Brain microvascular endothelial cell (primary cell): ENCODE measurements around the gene IRF4.

Source experiments
- DNase-seq: peaks from one replicate; pipeline ENCODE4 v3.0.0-alpha.2; 2020
- H3K27ac ChIP-seq: fragments of 250-450 bp; sonication (Bioruptor Pico); 2 replicates; pipeline ENCODE4 v1.5.1; 2020; ENCODE audit warnings: mild to moderate bottlenecking, moderate library complexity
- H3K27me3 ChIP-seq: fragments of 250-450 bp; sonication (Bioruptor Pico); replicated peaks from 2 replicates; pipeline ENCODE4 v1.5.1; 2020; ENCODE audit warnings: mild to moderate bottlenecking
- H3K36me3 ChIP-seq: fragments of 250-450 bp; sonication (Bioruptor Pico); replicated peaks from 2 replicates; pipeline ENCODE4 v1.5.1; 2020; ENCODE audit warnings: mild to moderate bottlenecking
- H3K4me3 ChIP-seq: 2 replicates; pipeline ENCODE4 v1.5.1; 2011; ENCODE audit warnings: low read depth, mild to moderate bottlenecking, control low read depth, low read length, moderate library complexity
- CTCF ChIP-seq: IDR thresholded peaks from 2 replicates; pipeline ENCODE4 v1.5.1; 2011; ENCODE audit warnings: low read depth, mild to moderate bottlenecking, moderate library complexity, low read length, control low read depth, inconsistent platforms; ENCODE audit errors: missing control alignments
- in situ Hi-C: cut with HindIII; loops from 2 replicates; pipeline ENCODE4 v1.10.0; 2017; ENCODE audit warnings: low sequenced_read_pairs, low pct_ligation_motif_present

The IRF4 gene

GRCh38 chr6:382883-383810, 8.4 kb upstream of the IRF4 start:
- in situ Hi-C loops = no loop called here
- Histone ChIP-seq H3K27ac (no peak overlapping the region), H3K27me3 (peaks cover 4% of the 10 kb centered on the region), H3K36me3 (no peaks in the 10 kb centered on the region), H3K4me3 (no peak overlapping the region)
- no peak for TF ChIP-seq CTCF
- DNase-seq = no peak

DNA sequence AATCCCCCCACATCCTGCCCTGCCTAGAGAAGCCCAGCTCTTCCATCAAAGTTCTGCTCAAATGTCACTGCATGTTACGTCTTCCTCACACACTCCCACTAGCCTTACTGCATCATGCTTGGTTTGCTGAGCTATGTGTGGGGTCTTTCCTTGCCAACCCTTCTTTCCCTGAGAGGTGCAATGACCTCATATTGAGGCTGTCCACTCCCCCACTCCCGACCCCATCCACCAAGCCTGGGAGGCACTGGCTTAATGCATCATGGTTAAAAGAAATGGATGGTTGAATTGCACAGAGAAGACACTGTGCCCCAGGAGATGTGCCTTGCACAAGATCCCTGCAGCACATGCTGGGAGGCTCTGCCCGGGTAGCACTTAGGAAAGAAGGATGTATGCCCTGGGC, 7.7 kb upstream of the IRF4 start:
- no peak for DNase-seq
- Histone ChIP-seq H3K4me3 (no peak overlapping the region), H3K27ac (no peak overlapping the region), H3K27me3 (peaks cover 10% of the 10 kb centered on the region), H3K36me3 (no peaks in the 10 kb centered on the region)
- no peak for TF ChIP-seq CTCF
- in situ Hi-C loops = no loop called here

GRCh38 chr6:384898-385297, 6.7 kb upstream of the IRF4 start:
- in situ Hi-C loops = no loop called here
- no peaks in the 10 kb centered on the region for H3K36me3 ChIP-seq
- H3K27ac ChIP-seq = no peak overlapping the region
- no peak for DNase-seq
- no peak overlapping the region for H3K4me3 ChIP-seq
- TF ChIP-seq CTCF = no peak
- H3K27me3 ChIP-seq = peaks cover 20% of the 10 kb centered on the region

GRCh38 chr6:385614-386013, 5.9 kb upstream of the IRF4 start:
- in situ Hi-C loops = no loop called here
- Histone ChIP-seq H3K27me3 (peaks cover 27% of the 10 kb centered on the region), H3K36me3 (no peaks in the 10 kb centered on the region), H3K4me3 (no peak overlapping the region), H3K27ac (no peak overlapping the region)
- no peak for DNase-seq
- no peak for TF ChIP-seq CTCF

GRCh38 chr6:386688-387266, 4.8 kb upstream of the IRF4 start:
- in situ Hi-C loops = no loop called here
- Histone ChIP-seq H3K27me3 (peaks cover 38% of the 10 kb centered on the region), H3K36me3 (no peaks in the 10 kb centered on the region), H3K27ac (no peak overlapping the region), H3K4me3 (no peak overlapping the region)
- TF ChIP-seq CTCF = no peak
- no peak for DNase-seq
